HEK293 (cell line): ENCODE data around the gene THAP7.

Experiments used
- CTCF ChIA-PET: fragments of 350-600 bp; formaldehyde crosslinking; extraction: SDS; loops from one replicate; lab custom pipeline; 2021; ENCODE audit warnings: antibody characterized with exemption; lab: Yijun Ruan, JAX
- POLR2A ChIA-PET: fragments of 300-600 bp; formaldehyde crosslinking; extraction: SDS; loops from one replicate; lab custom pipeline; 2020; ENCODE audit warnings: antibody characterized with exemption, inconsistent platforms; lab: Yijun Ruan, JAX
- H3K27ac ChIP-seq: fragments of 200-500 bp; sonication (Bioruptor generic); 2 replicates; pipeline ENCODE4 v1.5.1; 2014; ENCODE audit warnings: low read depth, low read length, control low read depth, inconsistent platforms; ENCODE audit errors: extremely low read depth
- H3K36me3 ChIP-seq, 2 experiments: fragments of 200-500 bp in 1 of 2; sonication (Bioruptor generic) in 1 of 2; 1 replicate in 1 of 2; 2 replicates in 1 of 2; pipeline ENCODE4 v1.5.1; 2014 to 2017; ENCODE audit warnings: inconsistent platforms in 2 of 2, low read length in 2 of 2; ENCODE audit not compliant: control insufficient read depth in 2 of 2, insufficient read depth in 1 of 2
- H3K4me1 ChIP-seq: fragments of 200-500 bp; sonication (Bioruptor generic); 2 replicates; pipeline ENCODE4 v1.5.1; 2014; ENCODE audit warnings: mild to moderate bottlenecking, low read length, inconsistent platforms; ENCODE audit not compliant: control insufficient read depth, insufficient read depth
- H3K4me3 ChIP-seq: 2 replicates; pipeline ENCODE4 v1.5.1; 2011; ENCODE audit warnings: low read depth, mild to moderate bottlenecking, control low read depth, low read length, moderate library complexity
- H3K9me3 ChIP-seq: fragments of 200-500 bp; sonication (Bioruptor generic); 2 replicates; pipeline ENCODE4 v1.5.1; 2014; ENCODE audit warnings: low read depth, low read length, inconsistent platforms; ENCODE audit not compliant: control insufficient read depth, insufficient read depth
- BCL11B ChIP-seq: fragments of 450-650 bp; formaldehyde crosslinking; IDR thresholded peaks from 2 replicates; pipeline ENCODE4 v1.5.1; 2016; ENCODE audit warnings: low read depth, missing biosample characterization, missing genetic modification characterization
- GLI2 ChIP-seq: fragments of 450-650 bp; formaldehyde crosslinking; IDR thresholded peaks from 2 replicates; pipeline ENCODE4; 2017; ENCODE audit warnings: missing biosample characterization, missing genetic modification characterization, low read depth, borderline replicate concordance
- GLIS1 ChIP-seq: fragments of 450-650 bp; formaldehyde crosslinking; IDR thresholded peaks from 2 replicates; pipeline ENCODE4 v1.5.1; 2016; ENCODE audit warnings: missing biosample characterization, missing genetic modification characterization
- OSR2 ChIP-seq: fragments of 450-650 bp; formaldehyde crosslinking; IDR thresholded peaks from 2 replicates; pipeline ENCODE4 v1.5.1; 2016; ENCODE audit warnings: missing biosample characterization, missing genetic modification characterization
- SP7 ChIP-seq: fragments of 450-650 bp; formaldehyde crosslinking; IDR thresholded peaks from 2 replicates; pipeline ENCODE4 v1.5.1; 2016; ENCODE audit warnings: missing biosample characterization, missing genetic modification characterization
- WT1 ChIP-seq: fragments of 450-650 bp; formaldehyde crosslinking; IDR thresholded peaks from 2 replicates; pipeline ENCODE4 v1.5.1; 2016; ENCODE audit warnings: missing biosample characterization, missing genetic modification characterization
- ZBTB17 ChIP-seq: fragments of 450-650 bp; formaldehyde crosslinking; IDR thresholded peaks from 2 replicates; pipeline ENCODE4 v1.5.1; 2016; ENCODE audit warnings: missing biosample characterization, missing genetic modification characterization
- ZFP37 ChIP-seq: fragments of 450-650 bp; formaldehyde crosslinking; IDR thresholded peaks from 2 replicates; pipeline ENCODE4 v1.5.1; 2016; ENCODE audit warnings: missing biosample characterization, missing genetic modification characterization
- ZNF138 ChIP-seq: fragments of 450-650 bp; formaldehyde crosslinking; IDR thresholded peaks from 2 replicates; pipeline ENCODE4 v1.5.1; 2016; ENCODE audit warnings: missing biosample characterization, missing genetic modification characterization, borderline replicate concordance
- ZNF248 ChIP-seq: fragments of 450-650 bp; formaldehyde crosslinking; IDR thresholded peaks from 2 replicates; pipeline ENCODE4 v1.5.1; 2017; ENCODE audit warnings: missing biosample characterization, missing genetic modification characterization
- ZNF394 ChIP-seq: fragments of 450-650 bp; formaldehyde crosslinking; IDR thresholded peaks from 2 replicates; pipeline ENCODE4 v1.5.1; 2016; ENCODE audit warnings: missing biosample characterization, missing genetic modification characterization, mild to moderate bottlenecking, moderate library complexity, borderline replicate concordance
- ZNF600 ChIP-seq: fragments of 450-650 bp; formaldehyde crosslinking; IDR thresholded peaks from 2 replicates; pipeline ENCODE4 v1.5.1; 2016; ENCODE audit warnings: missing biosample characterization, missing genetic modification characterization
- ZNF664 ChIP-seq: fragments of 450-650 bp; formaldehyde crosslinking; IDR thresholded peaks from 2 replicates; pipeline ENCODE4 v1.5.1; 2016; ENCODE audit warnings: missing biosample characterization, missing genetic modification characterization
- ZNF677 ChIP-seq: fragments of 450-650 bp; IDR thresholded peaks from 2 replicates; pipeline ENCODE4 v1.5.0; 2018; ENCODE audit warnings: missing biosample characterization, mild to moderate bottlenecking, missing genetic modification characterization, moderate library complexity
- TF ChIP-seq, protein P1 (sequence below): fragments of 450-650 bp; formaldehyde crosslinking; IDR thresholded peaks from 2 replicates; pipeline ENCODE4 v1.5.1; 2016; ENCODE audit warnings: missing biosample characterization, missing genetic modification characterization
- TF ChIP-seq, protein P2 (sequence below): fragments of 450-650 bp; formaldehyde crosslinking; IDR thresholded peaks from 2 replicates; pipeline ENCODE4 v1.5.1; 2016; ENCODE audit warnings: missing biosample characterization, missing genetic modification characterization

Gene THAP7

DNA sequence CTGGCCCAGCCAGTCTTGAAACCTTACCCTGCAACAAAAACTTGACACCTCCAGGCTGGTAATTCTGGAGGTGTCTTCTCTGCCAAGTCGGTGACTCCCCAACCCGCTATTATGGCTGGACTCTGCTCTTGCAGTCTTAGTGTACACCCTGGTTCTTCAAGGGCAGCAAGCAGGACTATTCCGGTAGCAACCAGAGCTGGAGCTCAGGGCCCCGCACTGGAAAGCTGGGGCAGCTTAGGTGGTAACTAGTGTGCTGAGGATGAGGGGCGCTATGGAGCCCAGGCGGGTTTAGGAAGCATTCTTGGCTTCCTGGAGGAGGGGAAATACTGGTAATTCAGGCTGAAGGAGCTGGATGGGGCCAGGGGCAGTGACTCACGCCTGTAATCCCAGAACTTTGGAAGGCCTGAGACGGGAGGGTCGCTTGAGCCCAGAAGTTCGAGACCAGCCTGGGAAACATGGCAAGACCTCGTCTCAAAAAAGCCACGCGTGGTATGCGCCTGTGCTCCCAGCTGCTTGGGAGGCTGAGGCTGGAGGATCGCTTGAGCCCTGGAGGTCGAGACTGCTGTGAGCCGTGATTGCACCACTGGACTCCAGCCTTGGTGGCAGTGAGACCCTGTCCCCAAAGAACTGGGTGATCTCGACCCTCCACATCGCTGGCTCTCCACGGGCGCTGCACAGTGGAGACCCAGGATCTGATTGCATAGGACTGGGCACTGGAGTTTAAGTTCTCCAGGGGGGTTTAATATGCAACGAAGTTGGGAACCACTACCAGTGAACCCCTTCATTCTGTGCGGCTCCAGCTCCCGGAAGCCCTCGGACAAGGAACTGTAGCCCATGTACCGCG is 45.4 kb downstream of the THAP7 start:
- no peak overlapping the region for H3K27ac ChIP-seq
- H3K9me3 ChIP-seq: no peaks in the 10 kb centered on the region
- ChIA-PET POLR2A (interaction anchor here (0.5 to 3.3 kb wide), 5 partner anchors 18 to 198 kb away, joined by 3 to 6 read pairs (median 4); partner anchors contain the start of genes LZTR1 and THAP7), CTCF (interaction anchor here (0.6 to 3.5 kb wide), 8 partner anchors 8 to 99 kb away, joined by 3 to 22 read pairs (median 4); no protein-coding TSS in a partner anchor)
- peaks cover 0 to 30% of the 10 kb centered on the region in 2 experiments; a peak in 2 of 3 replicates for H3K36me3 ChIP-seq
- TF ChIP-seq OSR2 (tag by site-specific recombination): peak; percentile 71
- TF ChIP-seq ZFP37 (tag by site-specific recombination): 0 out of 2 replicates have a peak, but pooled peaks have one; percentile 16
- TF ChIP-seq, protein P1, sequence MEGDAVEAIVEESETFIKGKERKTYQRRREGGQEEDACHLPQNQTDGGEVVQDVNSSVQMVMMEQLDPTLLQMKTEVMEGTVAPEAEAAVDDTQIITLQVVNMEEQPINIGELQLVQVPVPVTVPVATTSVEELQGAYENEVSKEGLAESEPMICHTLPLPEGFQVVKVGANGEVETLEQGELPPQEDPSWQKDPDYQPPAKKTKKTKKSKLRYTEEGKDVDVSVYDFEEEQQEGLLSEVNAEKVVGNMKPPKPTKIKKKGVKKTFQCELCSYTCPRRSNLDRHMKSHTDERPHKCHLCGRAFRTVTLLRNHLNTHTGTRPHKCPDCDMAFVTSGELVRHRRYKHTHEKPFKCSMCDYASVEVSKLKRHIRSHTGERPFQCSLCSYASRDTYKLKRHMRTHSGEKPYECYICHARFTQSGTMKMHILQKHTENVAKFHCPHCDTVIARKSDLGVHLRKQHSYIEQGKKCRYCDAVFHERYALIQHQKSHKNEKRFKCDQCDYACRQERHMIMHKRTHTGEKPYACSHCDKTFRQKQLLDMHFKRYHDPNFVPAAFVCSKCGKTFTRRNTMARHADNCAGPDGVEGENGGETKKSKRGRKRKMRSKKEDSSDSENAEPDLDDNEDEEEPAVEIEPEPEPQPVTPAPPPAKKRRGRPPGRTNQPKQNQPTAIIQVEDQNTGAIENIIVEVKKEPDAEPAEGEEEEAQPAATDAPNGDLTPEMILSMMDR (tag by site-specific recombination): peak; percentile 18; the same call in 1 of the 2 replicates
- TF ChIP-seq ZBTB17: peak; percentile 45; the same call in 1 of the 2 replicates
- no peak for TF ChIP-seq ZNF248
- no peak for TF ChIP-seq GLI2 (tag by site-specific recombination)
- peak; percentile 34; the same call in 1 of the 2 replicates for TF ChIP-seq WT1 (tag by site-specific recombination)
- no peak for TF ChIP-seq BCL11B
- no peak for TF ChIP-seq ZNF677 (tag by site-specific recombination)
- peak; percentile 51 for TF ChIP-seq SP7 (tag by site-specific recombination)
- TF ChIP-seq, protein P2, sequence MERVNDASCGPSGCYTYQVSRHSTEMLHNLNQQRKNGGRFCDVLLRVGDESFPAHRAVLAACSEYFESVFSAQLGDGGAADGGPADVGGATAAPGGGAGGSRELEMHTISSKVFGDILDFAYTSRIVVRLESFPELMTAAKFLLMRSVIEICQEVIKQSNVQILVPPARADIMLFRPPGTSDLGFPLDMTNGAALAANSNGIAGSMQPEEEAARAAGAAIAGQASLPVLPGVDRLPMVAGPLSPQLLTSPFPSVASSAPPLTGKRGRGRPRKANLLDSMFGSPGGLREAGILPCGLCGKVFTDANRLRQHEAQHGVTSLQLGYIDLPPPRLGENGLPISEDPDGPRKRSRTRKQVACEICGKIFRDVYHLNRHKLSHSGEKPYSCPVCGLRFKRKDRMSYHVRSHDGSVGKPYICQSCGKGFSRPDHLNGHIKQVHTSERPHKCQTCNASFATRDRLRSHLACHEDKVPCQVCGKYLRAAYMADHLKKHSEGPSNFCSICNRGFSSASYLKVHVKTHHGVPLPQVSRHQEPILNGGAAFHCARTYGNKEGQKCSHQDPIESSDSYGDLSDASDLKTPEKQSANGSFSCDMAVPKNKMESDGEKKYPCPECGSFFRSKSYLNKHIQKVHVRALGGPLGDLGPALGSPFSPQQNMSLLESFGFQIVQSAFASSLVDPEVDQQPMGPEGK (tag by site-specific recombination): peak; percentile 42
- peak; percentile 32; the same call in 1 of the 2 replicates for TF ChIP-seq ZNF394 (tag by site-specific recombination)
- no peak for TF ChIP-seq ZNF138 (tag by site-specific recombination)
- peak; percentile 74 for TF ChIP-seq ZNF600 (tag by site-specific recombination)
- TF ChIP-seq GLIS1: peak; percentile 39; the same call in 1 of the 2 replicates
- peak overlapping the region; percentile 50 for H3K4me3 ChIP-seq
- H3K4me1 ChIP-seq: no peaks in the 10 kb centered on the region

DNA sequence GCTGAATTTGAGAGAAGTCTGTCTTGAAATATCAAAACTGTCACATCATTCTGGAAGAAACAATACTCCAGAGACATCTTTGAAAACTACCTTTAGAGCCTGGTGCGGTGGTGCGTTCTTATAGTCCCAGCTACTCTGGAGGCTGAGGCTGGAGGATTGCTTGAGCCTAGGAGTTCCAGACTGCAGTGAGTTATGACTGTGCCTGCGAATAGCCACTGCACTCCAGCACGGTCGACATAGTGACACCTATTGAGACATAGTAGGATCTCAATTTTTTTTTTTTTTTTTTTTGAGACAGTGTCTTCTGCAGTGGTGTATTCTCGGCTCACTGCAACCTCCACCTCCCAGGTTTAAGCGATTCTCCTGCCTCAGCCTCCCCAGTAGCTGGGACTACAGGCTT is 46.4 kb downstream of the THAP7 start:
- CTCF ChIA-PET: interaction anchor here (1.0 to 1.8 kb wide), 4 partner anchors 9 to 770 kb away, joined by 3 to 4 read pairs (median 3); no protein-coding TSS in a partner anchor

More for the DNA sequence above, 46.4 kb downstream of the THAP7 start:
- H3K36me3 ChIP-seq: peaks cover 0 to 39% of the 10 kb centered on the region in 2 experiments; a peak in 2 of 3 replicates
- H3K4me3 ChIP-seq: no peak overlapping the region
- POLR2A ChIA-PET: interaction anchor here (0.7 to 3.3 kb wide), 4 partner anchors 24 to 39 kb away, joined by 3 to 6 read pairs (median 4); partner anchors contain the start of genes CRKL and LZTR1
- no peak overlapping the region for H3K27ac ChIP-seq
- H3K9me3 ChIP-seq: no peaks in the 10 kb centered on the region
- H3K4me1 ChIP-seq: no peaks in the 10 kb centered on the region
- TF ChIP-seq OSR2 (tag by site-specific recombination): no peak
- TF ChIP-seq ZNF600 (tag by site-specific recombination): peak; percentile 49; the same call in 1 of the 2 replicates
- TF ChIP-seq ZNF664 (tag by site-specific recombination): peak; percentile 69; the same call in 1 of the 2 replicates
